ENCODE data around the gene TFRC.
"Not testable (repeated sequence)": the region's sequence is repeated elsewhere in the genome, so short reads cannot be mapped to it uniquely, and the experiment has no call there.

Gene TFRC

DNA sequence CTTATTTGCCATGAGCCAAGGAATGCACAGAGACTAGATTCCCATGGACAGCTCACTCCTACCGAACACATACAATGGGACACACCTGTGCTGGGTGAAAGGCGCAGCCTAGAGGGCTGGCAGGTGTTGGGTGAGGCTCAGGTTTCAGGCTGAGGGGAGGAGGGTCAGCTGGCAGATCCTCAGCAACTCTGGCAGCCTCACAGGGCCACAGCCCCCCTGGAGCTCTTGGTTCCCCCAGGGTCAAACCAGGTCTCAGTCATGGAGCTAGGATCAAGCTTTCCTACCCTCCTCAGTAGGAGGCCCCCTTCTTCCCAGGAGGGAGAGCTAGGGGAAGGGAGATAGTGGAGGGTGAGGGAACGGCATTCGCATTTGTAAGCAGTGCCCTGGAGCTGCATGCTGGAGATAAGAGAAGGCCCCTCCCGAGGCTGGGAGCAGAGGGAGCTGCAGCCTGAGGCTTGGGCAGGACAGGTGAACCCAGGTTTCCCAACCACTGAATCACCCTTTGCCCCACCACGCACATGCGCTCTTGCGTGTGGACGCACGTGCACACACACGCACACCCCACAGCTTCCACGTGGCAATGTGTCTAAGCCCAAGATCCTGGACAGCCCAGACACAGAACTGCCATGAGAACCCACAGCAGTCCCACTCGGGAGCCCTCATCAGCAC lies 26.3 kb upstream of the TFRC start:
- no peaks in the 10 kb centered on the region for H3K27me3 ChIP-seq (ENCODE audit: control insufficient read depth, insufficient read depth, low read length)
- no peak overlapping the region for H3K27ac ChIP-seq (ENCODE audit: low read depth, low read length)
- no peak overlapping the region for H3K4me3 ChIP-seq (ENCODE audit: low read length)
- no peaks in the 10 kb centered on the region for H3K4me1 ChIP-seq (ENCODE audit: control insufficient read depth, insufficient read depth, low read length)
- no peak overlapping the region for H3K9ac ChIP-seq (ENCODE audit: low read length)
- no peaks in the 10 kb centered on the region for H3K36me3 ChIP-seq (ENCODE audit: control insufficient read depth, insufficient read depth, low read length)

DNA sequence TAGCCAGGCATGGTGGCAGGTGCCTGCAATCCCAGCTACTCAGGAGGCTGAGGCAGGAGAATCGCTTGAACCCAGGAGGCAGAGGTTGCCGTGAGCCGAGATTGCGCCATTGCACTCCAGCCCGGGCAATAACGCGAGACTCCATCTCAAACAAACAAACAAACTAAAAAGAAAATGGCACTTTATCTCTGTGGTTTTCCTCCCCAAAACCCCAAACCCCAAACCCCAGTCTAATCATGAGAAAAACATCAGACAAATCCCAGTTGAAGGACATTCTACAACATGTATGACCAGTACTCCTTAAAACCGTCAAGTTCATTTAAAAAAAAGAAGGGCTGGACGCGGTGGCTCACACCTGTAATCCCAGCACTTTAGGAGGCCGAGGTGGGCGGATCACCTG lies 22.8 kb upstream of the TFRC start:
- not testable (repeated sequence) for H3K9ac ChIP-seq (ENCODE audit: low read length); H3K4me3 ChIP-seq (ENCODE audit: low read length); H3K27ac ChIP-seq (ENCODE audit: low read depth, low read length); H3K27me3 ChIP-seq (ENCODE audit: control insufficient read depth, insufficient read depth, low read length); H3K36me3 ChIP-seq (ENCODE audit: control insufficient read depth, insufficient read depth, low read length); H3K4me1 ChIP-seq (ENCODE audit: control insufficient read depth, insufficient read depth, low read length)

DNA sequence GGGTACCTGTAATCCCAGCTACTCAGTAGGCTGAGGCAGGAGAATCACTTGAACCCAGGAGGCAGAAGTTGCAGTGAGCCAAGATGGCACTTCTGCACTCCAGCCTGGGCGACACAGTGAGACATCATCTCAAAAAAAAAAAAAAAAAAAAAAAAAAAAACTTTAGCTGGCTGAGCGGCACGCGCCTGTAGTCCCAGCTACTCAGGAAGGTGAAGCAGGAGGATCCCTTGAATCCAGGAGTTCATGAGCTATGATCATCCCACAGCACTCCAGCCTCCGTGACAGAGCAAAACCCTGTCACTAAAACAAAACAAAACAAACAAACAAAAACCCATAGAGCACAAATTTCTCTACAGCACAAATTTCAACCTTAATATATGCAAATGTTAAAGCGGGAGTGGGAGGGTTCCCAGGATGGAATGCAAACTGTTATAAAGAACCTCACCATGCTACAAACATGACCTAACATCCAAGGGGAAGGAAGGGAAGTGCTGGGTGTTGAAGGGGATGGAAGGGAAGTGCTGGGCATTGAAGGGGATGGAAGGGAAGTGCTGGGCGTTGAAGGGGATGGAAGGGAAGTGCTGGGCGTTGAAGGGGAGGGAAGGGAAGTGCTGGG lies 16.6 kb upstream of the TFRC start:
- H3K4me3 ChIP-seq (ENCODE audit: low read length); H3K27ac ChIP-seq (ENCODE audit: low read depth, low read length); H3K27me3 ChIP-seq (ENCODE audit: control insufficient read depth, insufficient read depth, low read length); H3K9ac ChIP-seq (ENCODE audit: low read length); H3K4me1 ChIP-seq (ENCODE audit: control insufficient read depth, insufficient read depth, low read length); H3K36me3 ChIP-seq (ENCODE audit: control insufficient read depth, insufficient read depth, low read length): not testable (repeated sequence)

DNA sequence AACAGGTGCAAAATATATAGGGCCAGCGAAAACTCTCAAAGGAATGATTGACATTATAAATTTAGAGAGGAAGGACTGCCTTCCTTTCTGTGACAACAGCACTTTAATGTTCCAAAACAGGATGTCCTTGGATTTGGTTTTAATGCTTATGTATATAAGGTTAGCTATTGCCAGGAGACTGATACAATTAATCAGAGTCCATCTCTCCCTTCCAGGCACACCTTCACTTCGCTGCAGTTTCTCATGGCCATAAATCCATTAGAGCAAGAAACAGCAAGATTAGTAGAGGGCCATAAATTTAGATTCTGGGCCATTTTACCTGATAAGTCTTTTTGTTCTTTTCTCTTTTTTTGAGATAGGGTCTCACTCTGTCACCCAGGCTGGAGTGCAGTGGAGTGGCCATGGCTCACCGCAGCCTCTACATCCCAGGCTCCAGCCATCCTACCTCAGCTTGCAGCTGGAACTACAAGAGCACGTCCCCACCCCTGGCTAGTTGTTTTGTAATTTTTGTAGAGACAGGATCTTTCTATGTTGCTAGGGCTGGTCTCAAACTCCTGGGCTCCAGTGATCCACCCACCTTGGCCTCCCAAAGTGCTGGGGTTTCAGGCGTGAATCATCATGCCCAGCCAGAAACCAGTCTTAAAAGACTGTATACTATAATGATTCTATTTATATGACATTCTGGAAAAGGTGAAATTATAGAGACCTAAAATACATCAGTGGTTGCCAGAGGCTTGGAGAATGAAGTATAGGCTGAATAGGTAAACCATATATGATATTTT lies 15.7 kb upstream of the TFRC start:
- no peaks in the 10 kb centered on the region for H3K27me3 ChIP-seq (ENCODE audit: control insufficient read depth, insufficient read depth, low read length)
- no peak overlapping the region for H3K4me3 ChIP-seq (ENCODE audit: low read length)
- H3K9ac ChIP-seq (ENCODE audit: low read length): no peak overlapping the region
- H3K36me3 ChIP-seq (ENCODE audit: control insufficient read depth, insufficient read depth, low read length): no peaks in the 10 kb centered on the region
- no peaks in the 10 kb centered on the region for H3K4me1 ChIP-seq (ENCODE audit: control insufficient read depth, insufficient read depth, low read length)
- no peak overlapping the region for H3K27ac ChIP-seq (ENCODE audit: low read depth, low read length)

DNA sequence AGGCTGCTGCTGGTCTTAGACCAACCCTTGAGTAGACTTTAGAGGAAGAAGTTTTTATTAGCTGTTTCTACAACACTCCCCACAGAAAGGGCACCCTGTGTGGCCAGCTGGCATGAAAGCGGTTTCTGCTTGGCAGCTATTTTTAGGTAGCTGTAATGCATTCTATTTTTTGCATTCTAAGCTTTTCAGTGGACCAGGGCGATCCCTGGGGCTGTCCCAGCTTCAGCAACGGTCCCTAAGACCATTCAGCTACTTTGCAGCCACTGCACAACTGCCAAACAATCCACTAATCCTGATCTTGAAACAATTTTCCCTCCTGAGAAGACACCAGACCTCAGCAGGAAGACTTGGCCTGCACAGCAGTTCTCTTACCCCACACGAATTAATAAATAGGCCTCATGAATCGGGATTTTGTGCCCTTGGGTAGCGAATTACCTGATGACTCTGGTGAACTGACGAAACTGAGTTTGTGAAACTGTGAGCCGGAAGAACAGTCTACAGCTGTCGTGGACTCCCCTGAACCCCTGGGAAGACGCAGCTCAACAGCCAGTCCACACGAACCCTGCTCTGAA lies 14.6 kb upstream of the TFRC start:
- no peaks in the 10 kb centered on the region for H3K36me3 ChIP-seq (ENCODE audit: control insufficient read depth, insufficient read depth, low read length)
- H3K4me3 ChIP-seq (ENCODE audit: low read length): no peak overlapping the region
- H3K9ac ChIP-seq (ENCODE audit: low read length): no peak overlapping the region
- H3K27ac ChIP-seq (ENCODE audit: low read depth, low read length): no peak overlapping the region
- H3K4me1 ChIP-seq (ENCODE audit: control insufficient read depth, insufficient read depth, low read length): no peaks in the 10 kb centered on the region
- H3K27me3 ChIP-seq (ENCODE audit: control insufficient read depth, insufficient read depth, low read length): no peaks in the 10 kb centered on the region

DNA sequence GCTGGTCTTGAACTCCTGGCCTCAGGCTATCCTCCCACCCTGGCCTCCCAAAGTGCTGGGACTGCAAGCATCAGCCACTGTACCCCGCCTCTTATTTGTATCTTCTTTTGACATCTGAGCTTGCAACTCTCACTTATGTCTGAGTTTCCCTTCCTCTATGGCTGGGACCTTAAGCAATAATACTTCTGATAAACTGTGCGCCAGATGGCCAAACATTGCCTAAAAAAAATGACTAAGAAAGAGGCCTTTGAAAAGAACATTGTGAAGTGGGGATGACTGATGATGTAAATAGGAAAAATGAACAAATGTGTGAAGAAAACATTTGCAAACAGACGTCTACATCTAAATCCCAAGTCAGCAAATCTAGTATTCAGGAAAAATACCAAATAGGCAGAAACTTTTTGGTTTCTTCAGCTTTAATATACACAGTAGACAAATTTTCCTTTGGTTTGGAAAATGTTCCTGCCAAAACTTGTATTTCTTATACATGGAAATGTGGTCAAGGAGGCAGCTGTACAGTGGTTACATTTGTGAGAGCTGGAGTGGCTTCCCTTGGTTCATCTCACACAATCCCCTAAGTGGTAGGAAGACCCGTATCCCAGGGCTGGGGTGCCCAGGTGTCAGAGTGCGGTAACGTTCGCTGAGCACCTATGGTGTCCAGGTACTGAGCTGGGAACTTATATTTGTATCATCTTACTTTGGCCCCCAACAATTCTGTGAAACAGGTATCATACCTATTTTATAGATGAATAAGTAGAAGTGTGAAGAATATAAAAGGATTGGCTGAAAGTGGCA lies 11.6 kb upstream of the TFRC start:
- Histone ChIP-seq H3K4me3 (ENCODE audit: low read length) (no peak overlapping the region), H3K27me3 (ENCODE audit: control insufficient read depth, insufficient read depth, low read length) (no peaks in the 10 kb centered on the region), H3K9ac (ENCODE audit: low read length) (no peak overlapping the region), H3K4me1 (ENCODE audit: control insufficient read depth, insufficient read depth, low read length) (no peaks in the 10 kb centered on the region), H3K27ac (ENCODE audit: low read depth, low read length) (no peak overlapping the region), H3K36me3 (ENCODE audit: control insufficient read depth, insufficient read depth, low read length) (no peaks in the 10 kb centered on the region)

DNA sequence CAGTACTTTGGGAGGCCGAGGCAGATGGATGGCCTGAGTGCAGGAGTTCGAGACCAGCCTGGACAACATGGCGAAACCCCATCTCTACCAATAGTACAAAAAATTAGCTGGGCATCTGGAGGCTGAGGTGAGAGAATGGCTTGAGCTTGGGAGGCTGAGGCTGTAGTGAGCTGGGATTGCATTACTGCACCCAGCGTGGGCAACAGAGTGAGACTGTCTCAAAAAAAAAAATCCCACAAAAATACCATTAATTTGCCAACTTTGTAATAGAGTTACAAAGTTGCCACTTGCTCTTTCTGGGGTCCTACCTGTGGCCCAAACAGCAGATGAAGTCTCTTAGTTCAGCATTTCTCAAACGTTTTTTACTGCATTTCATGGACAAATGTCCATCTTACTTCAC lies 6.0 kb upstream of the TFRC start:
- no peaks in the 10 kb centered on the region for H3K36me3 ChIP-seq (ENCODE audit: control insufficient read depth, insufficient read depth, low read length)
- H3K9ac ChIP-seq (ENCODE audit: low read length): no peak overlapping the region
- no peak overlapping the region for H3K27ac ChIP-seq (ENCODE audit: low read depth, low read length)
- no peaks in the 10 kb centered on the region for H3K27me3 ChIP-seq (ENCODE audit: control insufficient read depth, insufficient read depth, low read length)
- H3K4me1 ChIP-seq (ENCODE audit: control insufficient read depth, insufficient read depth, low read length): no peaks in the 10 kb centered on the region
- H3K4me3 ChIP-seq (ENCODE audit: low read length): no peak overlapping the region

DNA sequence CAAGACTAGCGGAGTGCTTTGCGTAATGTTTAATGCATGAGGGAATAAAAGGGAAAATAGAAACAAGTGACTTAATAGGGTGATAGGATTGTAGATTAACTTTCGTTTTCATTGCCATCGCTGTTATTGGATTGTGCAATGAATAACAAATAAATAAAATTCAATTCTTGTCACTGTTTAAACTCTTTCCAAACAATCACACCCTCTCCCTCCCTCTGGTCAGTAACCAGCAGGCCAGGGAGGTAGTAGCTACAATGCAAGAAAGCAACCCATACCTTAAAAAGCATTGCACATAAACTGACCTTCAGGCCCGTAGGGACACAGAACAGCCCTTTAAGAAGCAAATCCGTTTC lies 705 bp upstream of the TFRC start:
- H3K27me3 ChIP-seq (ENCODE audit: control insufficient read depth, insufficient read depth, low read length): no peaks in the 10 kb centered on the region
- H3K9ac ChIP-seq (ENCODE audit: low read length): no peak overlapping the region
- peaks cover 9% of the 10 kb centered on the region for H3K4me1 ChIP-seq (ENCODE audit: control insufficient read depth, insufficient read depth, low read length)
- peak overlapping the region; percentile 93 for H3K27ac ChIP-seq (ENCODE audit: low read depth, low read length)
- no peaks in the 10 kb centered on the region for H3K36me3 ChIP-seq (ENCODE audit: control insufficient read depth, insufficient read depth, low read length)
- peak overlapping the region; percentile 79 for H3K4me3 ChIP-seq (ENCODE audit: low read length)

DNA sequence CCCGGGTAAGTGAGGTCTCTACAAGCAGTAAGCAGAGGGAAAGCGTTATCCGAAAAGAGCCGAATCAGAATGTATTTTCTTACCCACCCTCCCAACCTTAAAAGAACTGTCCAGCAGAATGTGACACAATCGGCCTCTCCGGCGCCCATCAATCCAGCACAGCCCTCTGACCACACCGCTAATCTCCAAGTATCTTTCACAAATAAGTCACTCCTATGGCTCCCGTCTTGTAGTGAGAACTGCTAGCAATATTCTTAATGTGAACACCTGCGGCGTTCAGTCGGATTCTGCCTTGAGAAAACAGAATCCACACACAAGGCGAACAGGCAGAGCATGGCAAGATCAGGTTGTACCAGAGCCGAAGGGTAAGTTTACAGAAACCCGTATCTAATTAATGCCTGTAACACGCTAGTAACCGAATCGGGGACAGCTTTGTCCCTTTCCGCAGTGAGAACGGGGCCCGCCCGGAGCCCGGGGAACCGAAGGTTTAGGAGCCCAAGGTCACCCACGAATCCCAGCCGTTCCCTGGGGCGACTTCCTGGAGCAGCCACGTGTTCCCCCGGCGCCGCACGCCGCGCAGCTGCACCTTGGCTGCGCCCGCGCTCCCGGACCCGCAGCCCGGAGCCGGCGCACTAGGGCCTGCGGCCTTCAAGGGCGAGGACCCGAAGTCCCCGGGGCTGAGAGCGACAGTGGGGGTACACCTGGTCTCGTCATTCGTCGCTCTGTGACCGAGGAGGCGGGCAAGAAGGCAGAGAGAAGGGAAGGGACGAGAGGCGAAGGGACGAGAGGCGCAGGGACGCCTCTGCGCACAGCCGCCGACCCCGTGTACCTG lies 672 bp downstream of the TFRC start:
- Histone ChIP-seq H3K27ac (ENCODE audit: low read depth, low read length) (peak overlapping the region; percentile 93), H3K27me3 (ENCODE audit: control insufficient read depth, insufficient read depth, low read length) (no peaks in the 10 kb centered on the region), H3K9ac (ENCODE audit: low read length) (peak overlapping the region; percentile 79), H3K4me3 (ENCODE audit: low read length) (peak overlapping the region; percentile 79), H3K36me3 (ENCODE audit: control insufficient read depth, insufficient read depth, low read length) (no peaks in the 10 kb centered on the region), H3K4me1 (ENCODE audit: control insufficient read depth, insufficient read depth, low read length) (peaks cover 9% of the 10 kb centered on the region)

DNA sequence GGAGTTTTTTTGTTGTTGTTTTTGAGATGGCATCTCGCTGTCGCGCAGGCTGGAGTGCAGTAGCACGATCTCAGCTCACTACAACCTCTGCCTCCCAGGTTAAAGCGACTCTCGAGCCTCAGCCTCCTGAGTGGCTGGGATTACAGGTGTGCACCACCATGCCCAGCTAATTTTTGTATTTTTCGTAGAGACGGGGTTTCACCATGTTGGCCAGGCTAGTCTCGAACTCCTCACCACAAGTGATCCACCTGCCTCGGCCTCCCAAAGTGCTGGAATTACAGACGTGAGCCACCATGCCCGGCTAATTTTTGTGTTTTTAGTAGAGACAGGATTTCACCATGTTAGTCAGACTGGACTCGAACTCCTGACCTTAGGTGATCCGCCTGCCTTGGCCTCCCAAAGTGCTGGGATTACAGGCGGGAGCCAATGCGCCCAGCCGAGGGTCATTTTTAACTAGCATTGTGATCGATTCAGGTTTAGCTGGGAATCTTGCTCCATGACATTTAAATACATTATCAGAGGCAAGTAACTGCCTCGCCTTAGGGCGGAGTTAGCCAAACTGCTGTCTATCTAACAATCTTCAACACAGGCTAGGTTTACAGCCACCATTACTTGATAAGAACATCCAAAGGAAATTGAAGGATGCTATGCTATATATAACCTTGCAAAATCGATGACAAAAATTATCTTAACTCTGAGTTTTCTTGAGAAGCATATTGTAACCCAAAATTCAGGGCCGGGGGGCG lies 1.6 kb downstream of the TFRC start:
- H3K27me3 ChIP-seq (ENCODE audit: control insufficient read depth, insufficient read depth, low read length); H3K36me3 ChIP-seq (ENCODE audit: control insufficient read depth, insufficient read depth, low read length); H3K4me1 ChIP-seq (ENCODE audit: control insufficient read depth, insufficient read depth, low read length); H3K9ac ChIP-seq (ENCODE audit: low read length): not testable (repeated sequence)
- H3K27ac ChIP-seq (ENCODE audit: low read depth, low read length): peak overlapping the region; percentile 93
- H3K4me3 ChIP-seq (ENCODE audit: low read length): peak overlapping the region; percentile 79

DNA sequence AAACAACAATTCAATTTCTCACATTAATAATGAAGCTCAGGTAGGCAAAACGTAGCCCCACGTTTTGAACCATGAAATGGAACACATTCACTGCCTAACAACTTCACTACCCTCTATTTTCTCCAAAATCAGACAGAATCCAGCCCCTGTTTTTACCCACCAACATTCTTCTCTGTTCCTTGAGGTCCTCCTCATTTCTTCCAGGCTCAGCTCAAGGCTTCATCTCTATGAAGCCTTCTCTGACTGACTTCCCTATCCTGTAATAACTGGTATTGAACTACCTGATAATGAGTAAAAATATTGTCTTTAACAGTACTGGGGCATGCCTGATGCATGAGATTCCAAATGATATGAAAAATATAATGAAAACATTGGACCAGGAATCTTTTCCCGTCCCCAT lies 2.2 kb downstream of the TFRC start:
- Histone ChIP-seq H3K9ac (ENCODE audit: low read length) (no peak overlapping the region), H3K4me3 (ENCODE audit: low read length) (no peak overlapping the region), H3K27ac (ENCODE audit: low read depth, low read length) (no peak overlapping the region), H3K4me1 (ENCODE audit: control insufficient read depth, insufficient read depth, low read length) (peaks cover 9% of the 10 kb centered on the region), H3K36me3 (ENCODE audit: control insufficient read depth, insufficient read depth, low read length) (peaks cover 7% of the 10 kb centered on the region), H3K27me3 (ENCODE audit: control insufficient read depth, insufficient read depth, low read length) (no peaks in the 10 kb centered on the region)

All from rectal smooth muscle tissue (tissue), 1 donor.